ENCODE results near the gene MCMBP.

- TF ChIP-seq EZH2 (IDR thresholded peaks at IDR 0.05; ENCODE audit: insufficient read depth, poor library complexity, severe bottlenecking) (no peak), EZH2phosphoT487 (IDR thresholded peaks at IDR 0.05; ENCODE audit: insufficient read depth, low read depth) (no peak)
These were observed 66.9 kb downstream of the MCMBP start for GRCh38 chr10:119805702-119806230.
